GDM1 (cell line): ENCODE results near the gene OR1E2.
"Not testable (repeated sequence)": the region's sequence is repeated elsewhere in the genome, so short reads cannot be mapped to it uniquely, and the experiment has no call there.

Experiments used
- DNase-seq: peaks from one replicate; lab custom pipeline; 2025; lab: John Stamatoyannopoulos, UW

Gene OR1E2

GRCh38 chr17:3397801-3398200 is 35.8 kb downstream of the OR1E2 start:
- not testable (repeated sequence) for DNase-seq

GRCh38 chr17:3389791-3390190 is 43.9 kb downstream of the OR1E2 start:
- no peak for DNase-seq

GRCh38 chr17:3385869-3386816 is 47.5 kb downstream of the OR1E2 start, which contains the start of gene OR3A2:
TSS of gene OR3A2 (minus strand) at chr17:3386308.
- DNase-seq: no peak
